ENCODE data around the gene CARMIL1.

CARMIL1 gene

DNA sequence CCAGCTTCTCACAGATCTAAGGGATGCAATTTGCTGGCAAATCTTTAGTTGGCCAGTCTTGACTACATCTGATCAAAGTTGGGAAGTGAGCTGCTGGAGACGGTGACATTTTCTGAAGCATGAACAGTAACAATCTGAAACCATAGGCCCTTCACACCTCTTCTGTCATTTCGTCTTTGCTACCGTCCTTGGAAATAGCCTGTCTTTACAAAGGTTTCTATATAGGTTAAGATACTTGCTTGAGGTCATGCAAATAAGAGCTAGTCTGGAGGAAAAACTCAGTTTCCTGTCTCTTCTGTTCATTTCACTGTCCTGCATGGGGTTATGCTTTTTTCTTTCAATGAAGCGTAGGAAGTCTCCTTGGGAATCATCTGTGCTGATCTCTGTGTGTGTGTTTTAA, 55.6 kb downstream of the CARMIL1 start:
- Histone ChIP-seq H3K36me3 (ENCODE audit: control insufficient read depth in 2 of 2, insufficient read depth in 2 of 2, low read length in 2 of 2) (no peaks in the 10 kb centered on the region), H3K4me3 (ENCODE audit: low read length in 2 of 2) (no peak overlapping the region), H3K9me3 (ENCODE audit: control insufficient read depth in 2 of 2, low read length in 2 of 2) (no peaks in the 10 kb centered on the region), H3K27me3 (ENCODE audit: control insufficient read depth in 1 of 2, insufficient read depth in 2 of 2, low read length in 2 of 2) (no peaks in the 10 kb centered on the region), H3K4me1 (ENCODE audit: control insufficient read depth, insufficient read depth, low read length) (no peaks in the 10 kb centered on the region), H3K27ac (ENCODE audit: low read length) (no peak overlapping the region), H3K9ac (ENCODE audit: low read length in 2 of 2) (no peak overlapping the region)

DNA sequence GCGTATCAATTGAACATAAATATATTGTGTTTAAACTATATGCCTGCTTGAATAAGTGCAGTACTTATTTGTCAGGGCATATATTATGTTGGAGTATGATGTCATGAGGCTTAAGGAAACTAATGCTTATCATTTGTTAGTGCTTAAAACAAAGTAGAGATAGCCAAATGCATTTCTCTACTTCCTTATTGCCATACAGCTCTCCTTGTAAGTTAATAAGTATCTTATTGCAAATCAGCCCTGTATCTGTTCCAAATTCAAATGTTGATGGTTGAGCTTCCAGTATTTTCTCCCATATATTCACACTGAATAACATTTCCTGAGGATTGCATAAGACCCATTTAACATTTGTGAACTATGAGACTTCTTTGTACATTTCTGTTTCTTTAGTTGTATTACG, 57.8 kb downstream of the CARMIL1 start:
- Histone ChIP-seq H3K9me3 (ENCODE audit: control insufficient read depth in 2 of 2, low read length in 2 of 2) (no peaks in the 10 kb centered on the region), H3K4me3 (ENCODE audit: low read length in 2 of 2) (no peak overlapping the region), H3K9ac (ENCODE audit: low read length in 2 of 2) (no peak overlapping the region), H3K36me3 (ENCODE audit: control insufficient read depth in 2 of 2, insufficient read depth in 2 of 2, low read length in 2 of 2) (no peaks in the 10 kb centered on the region), H3K27me3 (ENCODE audit: control insufficient read depth in 1 of 2, insufficient read depth in 2 of 2, low read length in 2 of 2) (no peaks in the 10 kb centered on the region), H3K4me1 (ENCODE audit: control insufficient read depth, insufficient read depth, low read length) (no peaks in the 10 kb centered on the region), H3K27ac (ENCODE audit: low read length) (no peak overlapping the region)

- Histone ChIP-seq H3K9me3 (ENCODE audit: control insufficient read depth in 2 of 2, low read length in 2 of 2) (no peaks in the 10 kb centered on the region), H3K27ac (ENCODE audit: low read length) (no peak overlapping the region), H3K4me3 (ENCODE audit: low read length in 2 of 2) (no peak overlapping the region), H3K36me3 (ENCODE audit: control insufficient read depth in 2 of 2, insufficient read depth in 2 of 2, low read length in 2 of 2) (no peaks in the 10 kb centered on the region), H3K4me1 (ENCODE audit: control insufficient read depth, insufficient read depth, low read length) (no peaks in the 10 kb centered on the region), H3K9ac (ENCODE audit: low read length in 2 of 2) (no peak overlapping the region), H3K27me3 (ENCODE audit: control insufficient read depth in 1 of 2, insufficient read depth in 2 of 2, low read length in 2 of 2) (no peaks in the 10 kb centered on the region)
These were observed 58.3 kb downstream of the CARMIL1 start for GRCh38 chr6:25337431-25337830.

DNA sequence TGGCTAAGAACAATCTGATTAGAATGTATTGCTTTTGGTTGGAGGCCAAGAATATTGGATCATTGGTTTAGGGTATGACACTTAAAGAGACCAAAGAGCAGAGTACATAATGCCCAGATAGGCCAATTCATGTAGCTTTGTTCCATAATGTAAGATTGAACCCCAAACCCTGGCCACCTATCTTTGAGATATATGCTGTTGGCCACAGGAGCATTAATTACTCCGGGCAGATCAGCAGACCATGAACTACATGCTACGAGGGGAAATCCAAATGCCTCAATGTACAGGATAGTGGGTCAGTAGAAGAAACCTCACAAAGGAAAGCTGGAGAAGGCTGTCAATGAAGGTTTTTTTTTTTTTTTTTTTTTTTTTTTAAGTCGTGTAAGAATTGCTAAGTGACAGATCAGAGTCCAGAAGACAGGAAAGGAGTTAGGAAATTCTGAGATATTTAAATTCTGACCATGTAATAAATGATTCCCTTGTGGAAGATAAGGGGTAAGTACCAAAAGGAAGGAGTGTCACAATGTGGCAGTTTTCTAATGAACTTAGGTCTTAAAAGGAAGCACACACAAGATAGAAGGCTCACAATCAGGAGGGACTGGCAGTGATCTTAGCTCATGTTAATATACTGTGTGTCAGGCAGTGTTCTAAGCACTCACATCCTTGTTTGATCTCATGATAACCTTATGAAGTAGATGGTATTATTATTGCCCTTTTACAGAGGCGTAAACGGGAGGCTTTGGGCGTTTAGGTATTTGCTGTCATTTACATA, 61.4 kb downstream of the CARMIL1 start:
- H3K4me1 ChIP-seq (ENCODE audit: control insufficient read depth, insufficient read depth, low read length), result no peaks in the 10 kb centered on the region
- no peaks in the 10 kb centered on the region for H3K27me3 ChIP-seq (ENCODE audit: control insufficient read depth in 1 of 2, insufficient read depth in 2 of 2, low read length in 2 of 2)
- no peak overlapping the region for H3K9ac ChIP-seq (ENCODE audit: low read length in 2 of 2)
- no peaks in the 10 kb centered on the region for H3K36me3 ChIP-seq (ENCODE audit: control insufficient read depth in 2 of 2, insufficient read depth in 2 of 2, low read length in 2 of 2)
- no peak overlapping the region for H3K4me3 ChIP-seq (ENCODE audit: low read length in 2 of 2)
- H3K9me3 ChIP-seq (ENCODE audit: control insufficient read depth in 2 of 2, low read length in 2 of 2), result no peaks in the 10 kb centered on the region
- no peak overlapping the region for H3K27ac ChIP-seq (ENCODE audit: low read length)

GRCh38 chr6:25341203-25341552, 62.0 kb downstream of the CARMIL1 start:
- H3K27me3 ChIP-seq (ENCODE audit: control insufficient read depth in 1 of 2, insufficient read depth in 2 of 2, low read length in 2 of 2), result no peaks in the 10 kb centered on the region
- no peaks in the 10 kb centered on the region for H3K4me1 ChIP-seq (ENCODE audit: control insufficient read depth, insufficient read depth, low read length)
- no peaks in the 10 kb centered on the region for H3K36me3 ChIP-seq (ENCODE audit: control insufficient read depth in 2 of 2, insufficient read depth in 2 of 2, low read length in 2 of 2)
- H3K27ac ChIP-seq (ENCODE audit: low read length), result no peak overlapping the region
- no peak overlapping the region for H3K4me3 ChIP-seq (ENCODE audit: low read length in 2 of 2)
- H3K9ac ChIP-seq (ENCODE audit: low read length in 2 of 2), result no peak overlapping the region
- H3K9me3 ChIP-seq (ENCODE audit: control insufficient read depth in 2 of 2, low read length in 2 of 2), result no peaks in the 10 kb centered on the region

GRCh38 chr6:25341923-25342619, 62.9 kb downstream of the CARMIL1 start:
- no peak overlapping the region for H3K27ac ChIP-seq (ENCODE audit: low read length)
- H3K36me3 ChIP-seq (ENCODE audit: control insufficient read depth in 2 of 2, insufficient read depth in 2 of 2, low read length in 2 of 2), result no peaks in the 10 kb centered on the region
- H3K27me3 ChIP-seq (ENCODE audit: control insufficient read depth in 1 of 2, insufficient read depth in 2 of 2, low read length in 2 of 2), result no peaks in the 10 kb centered on the region
- no peaks in the 10 kb centered on the region for H3K9me3 ChIP-seq (ENCODE audit: control insufficient read depth in 2 of 2, low read length in 2 of 2)
- no peak overlapping the region for H3K4me3 ChIP-seq (ENCODE audit: low read length in 2 of 2)
- no peaks in the 10 kb centered on the region for H3K4me1 ChIP-seq (ENCODE audit: control insufficient read depth, insufficient read depth, low read length)
- no peak overlapping the region for H3K9ac ChIP-seq (ENCODE audit: low read length in 2 of 2)

GRCh38 chr6:25342802-25343201, 63.6 kb downstream of the CARMIL1 start:
- Histone ChIP-seq H3K4me3 (ENCODE audit: low read length in 2 of 2) (no peak overlapping the region), H3K9me3 (ENCODE audit: control insufficient read depth in 2 of 2, low read length in 2 of 2) (no peaks in the 10 kb centered on the region), H3K36me3 (ENCODE audit: control insufficient read depth in 2 of 2, insufficient read depth in 2 of 2, low read length in 2 of 2) (no peaks in the 10 kb centered on the region), H3K9ac (ENCODE audit: low read length in 2 of 2) (no peak overlapping the region), H3K27me3 (ENCODE audit: control insufficient read depth in 1 of 2, insufficient read depth in 2 of 2, low read length in 2 of 2) (no peaks in the 10 kb centered on the region), H3K27ac (ENCODE audit: low read length) (no peak overlapping the region), H3K4me1 (ENCODE audit: control insufficient read depth, insufficient read depth, low read length) (no peaks in the 10 kb centered on the region)

DNA sequence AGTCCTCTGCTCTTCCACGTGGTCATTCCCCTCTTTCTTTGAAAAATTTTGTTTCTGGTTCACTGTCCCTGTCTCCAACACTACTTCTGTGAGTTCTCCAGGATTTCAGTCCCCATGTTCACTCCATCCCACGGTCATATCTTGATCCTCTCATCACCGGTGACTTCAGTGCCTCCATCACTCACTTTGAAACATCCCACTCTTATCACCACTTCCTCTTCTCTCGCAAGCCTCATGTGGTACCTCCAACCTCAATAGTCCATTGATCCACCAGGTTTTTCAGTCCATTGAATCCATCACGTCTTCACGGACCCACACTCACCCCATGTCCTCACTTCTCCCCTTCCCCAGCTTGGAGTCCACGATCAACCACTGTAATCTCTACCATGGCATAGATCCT, 64.8 kb downstream of the CARMIL1 start:
- Histone ChIP-seq H3K9ac (ENCODE audit: low read length in 2 of 2) (no peak overlapping the region), H3K4me1 (ENCODE audit: control insufficient read depth, insufficient read depth, low read length) (no peaks in the 10 kb centered on the region), H3K9me3 (ENCODE audit: control insufficient read depth in 2 of 2, low read length in 2 of 2) (no peaks in the 10 kb centered on the region), H3K27me3 (ENCODE audit: control insufficient read depth in 1 of 2, insufficient read depth in 2 of 2, low read length in 2 of 2) (no peaks in the 10 kb centered on the region), H3K36me3 (ENCODE audit: control insufficient read depth in 2 of 2, insufficient read depth in 2 of 2, low read length in 2 of 2) (no peaks in the 10 kb centered on the region), H3K27ac (ENCODE audit: low read length) (no peak overlapping the region), H3K4me3 (ENCODE audit: low read length in 2 of 2) (no peak overlapping the region)

- no peak overlapping the region for H3K27ac ChIP-seq (ENCODE audit: low read length)
- H3K4me3 ChIP-seq (ENCODE audit: low read length in 2 of 2), result no peak overlapping the region
- no peaks in the 10 kb centered on the region for H3K36me3 ChIP-seq (ENCODE audit: control insufficient read depth in 2 of 2, insufficient read depth in 2 of 2, low read length in 2 of 2)
- no peaks in the 10 kb centered on the region for H3K9me3 ChIP-seq (ENCODE audit: control insufficient read depth in 2 of 2, low read length in 2 of 2)
- H3K27me3 ChIP-seq (ENCODE audit: control insufficient read depth in 1 of 2, insufficient read depth in 2 of 2, low read length in 2 of 2), result no peaks in the 10 kb centered on the region
- no peak overlapping the region for H3K9ac ChIP-seq (ENCODE audit: low read length in 2 of 2)
- no peaks in the 10 kb centered on the region for H3K4me1 ChIP-seq (ENCODE audit: control insufficient read depth, insufficient read depth, low read length)
These were observed 65.7 kb downstream of the CARMIL1 start for GRCh38 chr6:25344827-25345226.

- no peaks in the 10 kb centered on the region for H3K36me3 ChIP-seq (ENCODE audit: control insufficient read depth in 2 of 2, insufficient read depth in 2 of 2, low read length in 2 of 2)
- H3K9me3 ChIP-seq (ENCODE audit: control insufficient read depth in 2 of 2, low read length in 2 of 2), result no peaks in the 10 kb centered on the region
- H3K9ac ChIP-seq (ENCODE audit: low read length in 2 of 2), result no peak overlapping the region
- no peak overlapping the region for H3K27ac ChIP-seq (ENCODE audit: low read length)
- no peak overlapping the region for H3K4me3 ChIP-seq (ENCODE audit: low read length in 2 of 2)
- H3K27me3 ChIP-seq (ENCODE audit: control insufficient read depth in 1 of 2, insufficient read depth in 2 of 2, low read length in 2 of 2), result no peaks in the 10 kb centered on the region
- H3K4me1 ChIP-seq (ENCODE audit: control insufficient read depth, insufficient read depth, low read length), result peaks cover 2% of the 10 kb centered on the region
These were observed 66.9 kb downstream of the CARMIL1 start for GRCh38 chr6:25346064-25346463.

- H3K27me3 ChIP-seq (ENCODE audit: control insufficient read depth in 1 of 2, insufficient read depth in 2 of 2, low read length in 2 of 2), result no peaks in the 10 kb centered on the region
- no peak overlapping the region for H3K27ac ChIP-seq (ENCODE audit: low read length)
- peaks cover 2% of the 10 kb centered on the region for H3K4me1 ChIP-seq (ENCODE audit: control insufficient read depth, insufficient read depth, low read length)
- H3K36me3 ChIP-seq (ENCODE audit: control insufficient read depth in 2 of 2, insufficient read depth in 2 of 2, low read length in 2 of 2), result no peaks in the 10 kb centered on the region
- H3K9me3 ChIP-seq (ENCODE audit: control insufficient read depth in 2 of 2, low read length in 2 of 2), result no peaks in the 10 kb centered on the region
- H3K9ac ChIP-seq (ENCODE audit: low read length in 2 of 2), result no peak overlapping the region
- H3K4me3 ChIP-seq (ENCODE audit: low read length in 2 of 2), result no peak overlapping the region
These were observed 71.4 kb downstream of the CARMIL1 start for GRCh38 chr6:25350573-25350972.
